COR-L47 (cell line): ENCODE data around the gene SIRT3.

Source experiments
- DNase-seq: peaks from one replicate; lab custom pipeline; 2025; lab: John Stamatoyannopoulos, UW

SIRT3 gene

GRCh38 chr11:235997-236773 lies at the start of gene SIRT3:
Gene SIRT3 (minus strand): TSS chr11:236342. CDS start chr11:236328, 14 bp downstream.
- peak; percentile 79 for DNase-seq

- no peak for DNase-seq
Measured at GRCh38 chr11:285894-286220, 49.7 kb upstream of the SIRT3 start.

GRCh38 chr11:285021-285893 lies 49.1 kb upstream of the SIRT3 start:
- no peak for DNase-seq

DNA sequence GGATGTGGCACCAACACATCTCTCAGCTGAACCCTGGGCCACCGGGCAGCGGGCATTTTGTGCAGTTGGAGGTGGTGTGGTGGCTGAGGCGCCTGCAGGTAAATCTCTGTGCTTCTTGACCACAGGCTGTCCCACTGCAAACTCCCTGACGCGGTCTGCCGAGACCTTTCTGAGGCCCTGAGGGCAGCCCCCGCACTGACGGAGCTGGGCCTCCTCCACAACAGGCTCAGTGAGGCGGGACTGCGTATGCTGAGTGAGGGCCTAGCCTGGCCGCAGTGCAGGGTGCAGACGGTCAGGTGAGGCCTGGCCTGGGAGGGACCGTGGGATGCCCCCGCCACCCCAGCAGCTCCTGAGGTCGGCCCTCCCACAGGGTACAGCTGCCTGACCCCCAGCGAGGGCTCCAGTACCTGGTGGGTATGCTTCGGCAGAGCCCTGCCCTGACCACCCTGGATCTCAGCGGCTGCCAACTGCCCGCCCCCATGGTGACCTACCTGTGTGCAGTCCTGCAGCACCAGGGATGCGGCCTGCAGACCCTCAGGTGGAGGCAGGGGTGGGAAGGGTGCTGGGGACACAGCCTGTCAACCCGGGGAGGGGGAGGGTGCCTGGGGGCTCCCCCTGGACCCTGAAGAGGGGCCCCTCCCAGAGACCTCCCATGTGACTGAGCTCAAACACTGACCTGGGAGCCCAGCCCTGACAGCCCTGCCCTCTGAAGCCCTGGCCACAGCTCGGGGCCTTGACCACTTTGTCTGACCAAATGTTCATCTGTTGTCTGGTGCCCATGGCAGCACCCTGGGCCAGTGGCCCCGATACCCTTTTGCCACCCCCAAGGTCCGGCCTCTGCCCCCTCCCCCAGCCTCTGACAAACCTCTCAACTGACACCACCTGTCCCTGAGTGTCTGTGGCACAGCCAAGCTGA lies 48.2 kb upstream of the SIRT3 start:
- no peak for DNase-seq

DNA sequence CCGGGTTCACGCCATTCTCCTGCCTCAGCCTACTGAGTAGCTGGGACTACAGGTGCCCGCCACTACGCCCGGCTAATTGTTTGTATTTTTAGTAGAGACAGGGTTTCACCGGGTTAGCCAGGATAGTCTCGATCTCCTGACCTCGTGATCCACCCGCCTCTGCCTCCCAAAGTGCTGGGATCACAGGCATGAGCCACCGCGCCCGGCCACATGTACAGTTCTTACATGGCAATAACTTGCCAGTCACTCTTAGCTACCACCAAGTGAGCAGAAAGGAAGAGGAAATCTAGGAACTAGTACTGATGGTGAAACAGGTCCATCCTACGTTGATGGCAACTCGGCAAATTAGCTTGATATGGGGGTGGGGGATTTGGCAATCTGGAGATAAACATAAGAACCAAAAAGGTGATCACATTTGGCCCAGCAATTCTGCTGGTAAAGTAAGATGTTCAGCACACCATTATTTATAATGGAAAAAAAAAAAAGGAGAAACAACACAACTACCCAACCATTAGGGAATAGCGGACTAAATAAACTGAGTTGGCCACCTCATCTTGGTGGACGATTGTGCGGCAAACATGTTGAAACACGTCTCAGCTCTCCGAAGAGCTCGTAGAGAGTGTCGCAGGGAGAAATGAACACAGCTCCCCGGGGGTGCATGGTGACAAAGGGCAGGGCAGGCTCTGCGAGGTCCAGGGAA lies 47.4 kb upstream of the SIRT3 start:
- DNase-seq, result no peak

DNA sequence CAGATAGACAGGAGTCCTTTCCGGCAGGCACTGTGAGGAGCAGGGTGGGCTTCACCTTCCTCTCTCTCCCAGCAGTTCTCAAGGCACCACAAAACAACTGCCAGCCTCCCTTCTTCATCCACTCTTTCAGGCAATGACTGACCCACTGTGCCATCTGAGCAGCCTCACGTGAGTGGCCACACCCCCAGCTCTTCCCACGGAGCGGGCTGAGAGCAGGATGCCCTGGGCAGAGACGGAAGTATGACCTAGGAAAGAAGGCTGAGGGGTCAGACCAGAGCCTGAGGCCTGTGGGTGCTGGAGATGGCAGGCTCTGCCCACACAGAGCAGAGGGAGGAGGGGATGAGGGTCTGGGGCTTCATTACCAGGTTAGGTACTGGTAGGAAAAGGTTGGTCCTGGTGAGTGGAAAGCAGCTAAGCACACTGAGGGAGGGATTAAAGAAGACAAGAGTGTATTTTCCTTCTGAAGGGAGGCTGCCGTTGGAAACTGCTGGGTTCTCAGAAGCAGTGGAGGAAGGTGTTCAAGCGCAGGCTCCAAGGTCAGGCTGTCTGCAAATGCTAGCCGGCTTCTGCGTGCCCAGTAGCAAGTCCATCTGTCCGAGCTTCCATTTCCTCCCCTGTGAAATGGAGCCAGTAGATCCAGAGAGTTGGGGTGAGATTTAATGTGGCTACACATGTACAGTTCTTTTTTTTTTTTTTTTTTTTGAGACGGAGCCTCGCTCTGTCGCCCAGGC lies 46.7 kb upstream of the SIRT3 start:
- no peak for DNase-seq

- DNase-seq, result no peak
Measured at GRCh38 chr11:282171-282570, 46.0 kb upstream of the SIRT3 start.

DNA sequence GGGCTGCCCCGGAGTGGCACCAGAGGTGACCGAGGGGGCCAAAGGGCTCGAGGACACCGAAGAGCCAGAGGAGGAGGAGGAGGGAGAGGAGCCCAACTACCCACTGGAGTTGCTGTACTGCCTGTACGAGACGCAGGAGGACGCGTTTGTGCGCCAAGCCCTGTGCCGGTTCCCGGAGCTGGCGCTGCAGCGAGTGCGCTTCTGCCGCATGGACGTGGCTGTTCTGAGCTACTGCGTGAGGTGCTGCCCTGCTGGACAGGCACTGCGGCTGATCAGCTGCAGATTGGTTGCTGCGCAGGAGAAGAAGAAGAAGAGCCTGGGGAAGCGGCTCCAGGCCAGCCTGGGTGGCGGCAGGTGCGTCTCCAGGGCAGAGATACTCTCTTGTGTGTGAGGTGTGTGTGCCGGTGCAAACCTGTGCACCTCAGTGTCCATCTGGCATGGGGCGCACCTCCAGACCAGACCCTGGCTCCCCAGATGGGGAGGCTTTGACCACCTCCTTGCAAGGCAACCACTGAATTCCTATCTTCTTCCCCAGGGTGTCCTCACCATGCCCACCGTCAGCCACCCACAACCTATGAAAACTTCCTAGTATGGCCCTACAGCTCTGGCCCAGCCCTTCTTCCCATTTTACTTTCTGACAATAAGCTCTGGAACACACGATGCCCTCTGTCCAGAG lies 45.5 kb upstream of the SIRT3 start:
- no peak for DNase-seq

DNA sequence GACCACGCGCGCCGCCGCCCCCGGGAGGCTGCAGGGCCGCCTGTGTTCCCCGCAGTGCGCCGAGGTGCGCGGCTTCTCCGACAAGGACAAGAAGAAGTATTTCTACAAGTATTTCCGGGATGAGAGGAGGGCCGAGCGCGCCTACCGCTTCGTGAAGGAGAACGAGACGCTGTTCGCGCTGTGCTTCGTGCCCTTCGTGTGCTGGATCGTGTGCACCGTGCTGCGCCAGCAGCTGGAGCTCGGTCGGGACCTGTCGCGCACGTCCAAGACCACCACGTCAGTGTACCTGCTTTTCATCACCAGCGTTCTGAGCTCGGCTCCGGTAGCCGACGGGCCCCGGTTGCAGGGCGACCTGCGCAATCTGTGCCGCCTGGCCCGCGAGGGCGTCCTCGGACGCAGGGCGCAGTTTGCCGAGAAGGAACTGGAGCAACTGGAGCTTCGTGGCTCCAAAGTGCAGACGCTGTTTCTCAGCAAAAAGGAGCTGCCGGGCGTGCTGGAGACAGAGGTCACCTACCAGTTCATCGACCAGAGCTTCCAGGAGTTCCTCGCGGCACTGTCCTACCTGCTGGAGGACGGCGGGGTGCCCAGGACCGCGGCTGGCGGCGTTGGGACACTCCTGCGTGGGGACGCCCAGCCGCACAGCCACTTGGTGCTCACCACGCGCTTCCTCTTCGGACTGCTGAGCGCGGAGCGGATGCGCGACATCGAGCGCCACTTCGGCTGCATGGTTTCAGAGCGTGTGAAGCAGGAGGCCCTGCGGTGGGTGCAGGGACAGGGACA lies 44.8 kb upstream of the SIRT3 start:
- DNase-seq, result no peak

GRCh38 chr11:279966-280705 lies 44.0 kb upstream of the SIRT3 start:
- DNase-seq, result no peak

- DNase-seq, result no peak
Measured at GRCh38 chr11:279040-279965, 43.2 kb upstream of the SIRT3 start.

- no peak for DNase-seq
Measured at GRCh38 chr11:278001-278951, 42.1 kb upstream of the SIRT3 start, which contains the start of gene NLRP6. Gene NLRP6 (plus strand): TSS chr11:278407. CDS start chr11:278570, 163 bp downstream.

DNA sequence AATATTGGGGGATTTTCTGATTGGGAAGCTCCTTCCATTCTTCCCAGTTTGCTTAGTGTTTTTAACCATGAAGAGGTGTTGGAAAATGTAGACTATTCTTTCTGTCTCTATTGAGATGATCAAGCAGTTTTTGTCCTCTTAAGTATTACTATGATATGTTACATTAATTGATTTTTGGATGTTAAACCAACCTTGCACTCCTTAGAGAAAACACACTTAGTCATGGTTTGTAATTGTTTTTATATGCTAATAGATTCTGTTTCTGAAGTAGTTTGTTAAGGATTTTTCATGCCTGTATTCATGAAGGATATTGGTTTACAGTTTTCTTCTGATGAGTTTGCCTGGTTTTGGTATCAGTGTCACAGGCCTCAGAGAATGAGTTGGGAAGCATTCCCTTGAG lies 40.1 kb upstream of the SIRT3 start:
- no peak for DNase-seq

GRCh38 chr11:272931-273198 lies 36.7 kb upstream of the SIRT3 start:
- no peak for DNase-seq

- no peak for DNase-seq
Measured at GRCh38 chr11:272195-272930, 36.2 kb upstream of the SIRT3 start.

- no peak for DNase-seq
Measured at GRCh38 chr11:271319-271715, 35.2 kb upstream of the SIRT3 start.
